GM12878 (cell line): Measurements from ENCODE around the gene LETM1.

Experiments used
- CREM ChIP-seq: IDR thresholded peaks from 2 replicates; pipeline ENCODE4 v1.6.1; 2014; ENCODE audit warnings: antibody characterized with exemption, low read depth
- FOXM1 ChIP-seq: IDR thresholded peaks from 2 replicates; pipeline ENCODE4 v1.6.1; 2012; ENCODE audit warnings: low read depth, mild to moderate bottlenecking, inconsistent platforms, low read length, moderate library complexity
- ZNF274 ChIP-seq: IDR thresholded peaks from one replicate; pipeline ENCODE4 v1.8.0; 2011; ENCODE audit not compliant: insufficient read length, insufficient read depth

GRCh38 chr4:1837069-1837468 is 18.9 kb downstream of the LETM1 start:
- TF ChIP-seq FOXM1 (no peak), CREM (no peak), ZNF274 (no peak)
